Measurements from ENCODE around the gene GIMAP1. TPM values are rescaled to one million over a fixed set of nuclear protein-coding genes. Genes with fewer than 3 reads are reported as not detected.
A peak's percentile ranks its signal among the peaks of the same experiment; 100 is the strongest.

GIMAP1 gene
- total RNA-seq, 2 donors from 2014 or later = 5.1 to 5.6 TPM

GRCh38 chr7:150746921-150747320, 30.5 kb downstream of the GIMAP1 start:
- ATAC-seq (replicated peaks) = no peak
- peak overlapping the region; percentile 89 for H3K4me3 Mint-ChIP-seq
- H3K4me1 Mint-ChIP-seq = peaks cover 61% of the 10 kb centered on the region
- H3K27me3 Mint-ChIP-seq = no peaks in the 10 kb centered on the region
- no peaks in the 10 kb centered on the region for H3K9me3 Mint-ChIP-seq
- H3K36me3 Mint-ChIP-seq (ENCODE audit: low read depth) = peaks cover 52% of the 10 kb centered on the region
- peak overlapping the region; percentile 91 for H3K27ac Mint-ChIP-seq

GRCh38 chr7:150748376-150748775, 32.0 kb downstream of the GIMAP1 start:
- Mint-ChIP-seq H3K9me3 (no peaks in the 10 kb centered on the region), H3K4me3 (peak overlapping the region; percentile 89), H3K27ac (peak overlapping the region; percentile 91), H3K36me3 (ENCODE audit: low read depth) (peaks cover 37% of the 10 kb centered on the region), H3K27me3 (no peaks in the 10 kb centered on the region), H3K4me1 (peaks cover 57% of the 10 kb centered on the region)
- ATAC-seq (replicated peaks) = peak; percentile 55

GRCh38 chr7:150751702-150752101, 35.3 kb downstream of the GIMAP1 start:
- no peaks in the 10 kb centered on the region for H3K27me3 Mint-ChIP-seq
- H3K27ac Mint-ChIP-seq = peak overlapping the region; percentile 52
- H3K4me1 Mint-ChIP-seq = peaks cover 62% of the 10 kb centered on the region
- peaks cover 13% of the 10 kb centered on the region for H3K36me3 Mint-ChIP-seq (ENCODE audit: low read depth)
- H3K4me3 Mint-ChIP-seq = peak overlapping the region; percentile 41
- no peaks in the 10 kb centered on the region for H3K9me3 Mint-ChIP-seq
- ATAC-seq (replicated peaks) = no peak

- no peak for ATAC-seq (replicated peaks)
- Mint-ChIP-seq H3K4me3 (peak overlapping the region; percentile 78), H3K27ac (peak overlapping the region; percentile 96), H3K9me3 (no peaks in the 10 kb centered on the region), H3K27me3 (no peaks in the 10 kb centered on the region), H3K4me1 (peaks cover 61% of the 10 kb centered on the region), H3K36me3 (ENCODE audit: low read depth) (peaks cover 9% of the 10 kb centered on the region)
These were observed 36.8 kb downstream of the GIMAP1 start for GRCh38 chr7:150753239-150753638.

- Mint-ChIP-seq H3K4me1 (peaks cover 53% of the 10 kb centered on the region), H3K27me3 (no peaks in the 10 kb centered on the region), H3K4me3 (peak overlapping the region; percentile 78), H3K9me3 (no peaks in the 10 kb centered on the region), H3K27ac (peak overlapping the region; percentile 96), H3K36me3 (ENCODE audit: low read depth) (peaks cover 9% of the 10 kb centered on the region)
- ATAC-seq (replicated peaks) = peak; percentile 75
These were observed 37.6 kb downstream of the GIMAP1 start for GRCh38 chr7:150753826-150754603.

GRCh38 chr7:150754951-150755350, 38.5 kb downstream of the GIMAP1 start:
- peaks cover 9% of the 10 kb centered on the region for H3K36me3 Mint-ChIP-seq (ENCODE audit: low read depth)
- peak overlapping the region; percentile 78 for H3K4me3 Mint-ChIP-seq
- H3K9me3 Mint-ChIP-seq = no peaks in the 10 kb centered on the region
- ATAC-seq (replicated peaks) = peak; percentile 64
- H3K27ac Mint-ChIP-seq = peak overlapping the region; percentile 96
- no peaks in the 10 kb centered on the region for H3K27me3 Mint-ChIP-seq
- H3K4me1 Mint-ChIP-seq = peaks cover 44% of the 10 kb centered on the region

GRCh38 chr7:150755473-150756099, 39.2 kb downstream of the GIMAP1 start:
- Mint-ChIP-seq H3K36me3 (ENCODE audit: low read depth) (peaks cover 9% of the 10 kb centered on the region), H3K27me3 (no peaks in the 10 kb centered on the region), H3K4me3 (peak overlapping the region; percentile 78), H3K9me3 (no peaks in the 10 kb centered on the region), H3K27ac (peak overlapping the region; percentile 96), H3K4me1 (peaks cover 38% of the 10 kb centered on the region)
- peak; percentile 74 for ATAC-seq (replicated peaks)

- Mint-ChIP-seq H3K9me3 (no peaks in the 10 kb centered on the region), H3K27me3 (no peaks in the 10 kb centered on the region), H3K4me3 (peak overlapping the region; percentile 78), H3K36me3 (ENCODE audit: low read depth) (peaks cover 9% of the 10 kb centered on the region), H3K27ac (peak overlapping the region; percentile 96), H3K4me1 (peaks cover 36% of the 10 kb centered on the region)
- no peak for ATAC-seq (replicated peaks)
These were observed 39.8 kb downstream of the GIMAP1 start for GRCh38 chr7:150756166-150756565.

- H3K4me1 Mint-ChIP-seq = peaks cover 36% of the 10 kb centered on the region
These were observed 40.4 kb downstream of the GIMAP1 start for GRCh38 chr7:150756858-150757257.

GRCh38 chr7:150759479-150759878, 43.1 kb downstream of the GIMAP1 start:
- Mint-ChIP-seq H3K4me1 (peaks cover 24% of the 10 kb centered on the region), H3K27me3 (no peaks in the 10 kb centered on the region), H3K27ac (no peak overlapping the region), H3K4me3 (no peak overlapping the region), H3K9me3 (no peaks in the 10 kb centered on the region), H3K36me3 (ENCODE audit: low read depth) (peaks cover 9% of the 10 kb centered on the region)
- no peak for ATAC-seq (replicated peaks)

More at GRCh38 chr7:150756858-150757257, 40.4 kb downstream of the GIMAP1 start:
- H3K27me3 Mint-ChIP-seq = no peaks in the 10 kb centered on the region
- H3K4me3 Mint-ChIP-seq = peak overlapping the region; percentile 78
- no peaks in the 10 kb centered on the region for H3K9me3 Mint-ChIP-seq
- peaks cover 9% of the 10 kb centered on the region for H3K36me3 Mint-ChIP-seq (ENCODE audit: low read depth)
- peak overlapping the region; percentile 96 for H3K27ac Mint-ChIP-seq
- no peak for ATAC-seq (replicated peaks)

- Mint-ChIP-seq H3K27me3 (no peaks in the 10 kb centered on the region), H3K9me3 (no peaks in the 10 kb centered on the region), H3K36me3 (ENCODE audit: low read depth) (no peaks in the 10 kb centered on the region), H3K27ac (no peak overlapping the region), H3K4me3 (no peak overlapping the region), H3K4me1 (no peaks in the 10 kb centered on the region)
- ATAC-seq (replicated peaks) = no peak
These were observed 49.9 kb downstream of the GIMAP1 start for GRCh38 chr7:150766334-150766709.

- no peak overlapping the region for H3K27ac Mint-ChIP-seq
- H3K36me3 Mint-ChIP-seq (ENCODE audit: low read depth) = no peaks in the 10 kb centered on the region
- H3K4me3 Mint-ChIP-seq = no peak overlapping the region
These were observed 53.4 kb downstream of the GIMAP1 start for GRCh38 chr7:150769768-150770167.

More at GRCh38 chr7:150769768-150770167, 53.4 kb downstream of the GIMAP1 start:
- Mint-ChIP-seq H3K9me3 (peaks cover 7% of the 10 kb centered on the region), H3K27me3 (no peaks in the 10 kb centered on the region), H3K4me1 (no peaks in the 10 kb centered on the region)
- no peak for ATAC-seq (replicated peaks)
